Ishikawa (cell line): ENCODE results near the gene P2RY12.

Source experiments
- CREB1 ChIP-seq: IDR thresholded peaks from 2 replicates; pipeline ENCODE4 v1.6.1; 2012; ENCODE audit warnings: low read depth
- EP300 ChIP-seq: IDR thresholded peaks from 2 replicates; pipeline ENCODE4 v1.6.1; 2012; ENCODE audit warnings: borderline replicate concordance
- RAD21 ChIP-seq: IDR thresholded peaks from 2 replicates; pipeline ENCODE4 v1.6.1; 2012; ENCODE audit warnings: low read depth
- TAF1 ChIP-seq: IDR thresholded peaks from 2 replicates; pipeline ENCODE4 v1.6.1; 2012; ENCODE audit warnings: low read depth, mild to moderate bottlenecking
- TEAD4 ChIP-seq: IDR thresholded peaks from 2 replicates; pipeline ENCODE4 v1.6.1; 2012
- TF ChIP-seq, protein P1 (sequence below): IDR thresholded peaks from 2 replicates; pipeline ENCODE4 v1.6.1; 2012

DNA sequence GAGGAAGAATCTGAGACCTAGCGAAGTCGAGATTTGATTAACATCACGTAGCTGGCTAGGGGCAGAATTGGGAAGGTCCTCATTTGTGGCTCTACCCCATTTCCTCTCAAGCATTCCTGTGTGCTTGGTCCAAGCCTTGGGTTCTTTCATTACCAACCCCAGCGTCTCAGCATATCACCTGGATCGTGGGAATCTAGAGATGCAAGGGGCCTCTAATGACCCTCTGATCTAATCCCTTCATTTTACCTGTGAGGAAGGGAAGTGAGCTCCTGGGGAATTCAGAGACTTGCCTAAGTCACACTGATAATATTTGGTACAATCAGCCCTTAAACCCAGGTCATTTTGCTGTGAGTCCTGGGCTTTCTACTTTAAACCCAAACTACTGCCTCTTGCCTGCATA lies 70.0 kb downstream of the P2RY12 start:
- no peak for TF ChIP-seq TEAD4
- TF ChIP-seq RAD21 = no peak
- TF ChIP-seq TAF1 = no peak
- TF ChIP-seq EP300 = no peak
- TF ChIP-seq, protein P1, sequence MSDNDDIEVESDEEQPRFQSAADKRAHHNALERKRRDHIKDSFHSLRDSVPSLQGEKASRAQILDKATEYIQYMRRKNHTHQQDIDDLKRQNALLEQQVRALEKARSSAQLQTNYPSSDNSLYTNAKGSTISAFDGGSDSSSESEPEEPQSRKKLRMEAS = no peak
- TF ChIP-seq CREB1 = no peak
